Measurements from ENCODE around the gene GREB1.

GREB1 gene

GRCh38 chr2:11493282-11493681 lies 40.6 kb upstream of the GREB1 start:
- FAIRE-seq = no peak
- no peak for TF ChIP-seq CTCF (IDR thresholded peaks at IDR 0.05; ENCODE audit: insufficient read depth, missing control alignments)
- no peak for DNase-seq (ENCODE audit: insufficient read length, low spot score)

- no peak for DNase-seq (ENCODE audit: insufficient read length, low spot score)
- TF ChIP-seq CTCF (IDR thresholded peaks at IDR 0.05; ENCODE audit: insufficient read depth, missing control alignments) = no peak
- FAIRE-seq = no peak
These were observed 39.5 kb upstream of the GREB1 start for GRCh38 chr2:11494310-11494709.

- no peak for TF ChIP-seq CTCF (IDR thresholded peaks at IDR 0.05; ENCODE audit: insufficient read depth, missing control alignments)
These were observed 37.8 kb upstream of the GREB1 start for GRCh38 chr2:11495844-11496681.

GRCh38 chr2:11498543-11499034 lies 35.3 kb upstream of the GREB1 start:
- no peak for DNase-seq (ENCODE audit: insufficient read length, low spot score)
- no peak for FAIRE-seq
- TF ChIP-seq CTCF (IDR thresholded peaks at IDR 0.05; ENCODE audit: insufficient read depth, missing control alignments) = no peak

More at GRCh38 chr2:11495844-11496681, 37.8 kb upstream of the GREB1 start:
- no peak for FAIRE-seq
- no peak for DNase-seq (ENCODE audit: insufficient read length, low spot score)

DNA sequence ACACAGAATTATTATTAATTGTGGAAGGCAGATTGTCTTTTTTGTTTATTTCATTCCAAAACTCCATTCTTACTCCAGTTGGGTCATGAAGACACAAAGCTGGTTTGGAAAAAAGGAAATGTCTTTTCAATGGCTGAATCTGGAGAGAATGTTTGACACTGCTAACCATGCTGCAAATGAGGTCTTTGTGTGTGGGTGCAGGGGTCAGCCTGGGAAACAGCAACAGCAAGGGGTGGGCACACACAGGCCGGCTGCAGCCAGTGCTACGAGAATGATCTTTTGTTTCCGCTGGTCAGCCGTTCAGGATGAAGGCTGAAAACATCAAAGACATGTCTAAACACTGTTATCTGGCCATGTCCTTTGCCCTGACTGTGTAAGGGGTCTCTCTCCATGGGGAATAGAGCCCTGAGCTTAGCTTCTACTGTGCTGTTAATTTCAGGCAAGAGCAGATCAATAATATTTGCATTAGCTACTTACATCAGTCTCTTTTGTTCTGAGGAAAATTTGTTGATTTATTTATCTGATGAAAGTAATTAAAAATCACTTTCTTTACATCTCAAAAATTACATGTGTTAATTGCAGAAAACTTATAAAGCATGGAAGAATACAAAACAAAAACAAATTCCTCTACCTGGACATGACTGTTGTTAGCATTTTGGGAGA lies 34.6 kb upstream of the GREB1 start:
- FAIRE-seq (no peak), DNase-seq (ENCODE audit: insufficient read length, low spot score) (no peak)
- no peak for TF ChIP-seq CTCF (IDR thresholded peaks at IDR 0.05; ENCODE audit: insufficient read depth, missing control alignments)

GRCh38 chr2:11500702-11501303 lies 33.0 kb upstream of the GREB1 start:
- FAIRE-seq (no peak), DNase-seq (ENCODE audit: insufficient read length, low spot score) (no peak)
- no peak for TF ChIP-seq CTCF (IDR thresholded peaks at IDR 0.05; ENCODE audit: insufficient read depth, missing control alignments)

Measured in D721Med (cell line).